ENCODE data around the gene ITM2B. TPM values are rescaled to one million over a fixed set of nuclear protein-coding genes. Genes with fewer than 3 reads are reported as not detected.

The ITM2B gene
- total and polyA plus RNA-seq, 2 donors (not counting 1 experiment from before 2014, with no cell fraction given) = 122 to 177 TPM

GRCh38 chr13:48241651-48242050 is 8.6 kb downstream of the ITM2B start:
- Histone ChIP-seq H3K79me2 (ENCODE audit: control insufficient read depth, insufficient read depth, low read length) (peaks cover 94% of the 10 kb centered on the region), H3K4me1 (ENCODE audit: control insufficient read depth in 2 of 2, insufficient read depth in 2 of 2, low read length in 2 of 2) (peaks cover 6 to 19% of the 10 kb centered on the region in 2 donors), H3K27ac (ENCODE audit: low read length in 2 of 2) (peak overlapping the region in 1 of 2 donors; percentile 3), H3K4me2 (replicated peaks; ENCODE audit: low read depth, low read length, poor library complexity, severe bottlenecking) (no peak overlapping the region), H3K27me3 (replicated peaks in 1 of 4; ENCODE audit: control extremely low read depth in 1 of 4, control insufficient read depth in 3 of 4, insufficient read depth in 4 of 4, low read length in 3 of 4) (no peaks in the 10 kb centered on the region), H2AFZ (ENCODE audit: insufficient read depth, low read depth, low read length, poor library complexity, severe bottlenecking) (no peak overlapping the region), H3K4me3 (ENCODE audit: control extremely low read depth in 1 of 5, extremely low read depth in 1 of 5, insufficient read depth in 1 of 5, low read depth in 2 of 5, low read length in 4 of 5) (no peak overlapping the region), H3K9ac (ENCODE audit: low read length) (no peak overlapping the region), H4K20me1 (ENCODE audit: control insufficient read depth, insufficient read depth, low read length, poor library complexity, severe bottlenecking) (peaks cover 71% of the 10 kb centered on the region), H3K36me3 (replicated peaks in 1 of 2; ENCODE audit: control extremely low read depth in 1 of 2, control insufficient read depth in 1 of 2, extremely low read depth in 1 of 2, insufficient read depth in 2 of 2, low read length in 1 of 2) (peaks cover 0 to 16% of the 10 kb centered on the region in 2 experiments), H3K9me3 (ENCODE audit: control extremely low read depth in 1 of 3, control insufficient read depth in 2 of 3, insufficient read depth in 1 of 3, low read length in 2 of 3) (no peaks in the 10 kb centered on the region)
- no CpG with 5 or more reads among the region's 4 CpGs for WGBS (ENCODE audit: insufficient coverage)
- intact Hi-C loops (cut with micrococcal nuclease) = no loop called here
- Mint-ChIP-seq H3K27me3 (no peaks in the 10 kb centered on the region), H3K9me3 (ENCODE audit: insufficient read depth) (no peaks in the 10 kb centered on the region), H3K4me1 (peaks cover 50% of the 10 kb centered on the region), H3K27ac (no peak overlapping the region), H3K4me3 (no peak overlapping the region)
- CTCF ChIA-PET = interaction anchor here (1.2 to 1.7 kb wide), 2 partner anchors 9 to 25 kb away, joined by 3 read pairs; partner anchors contain the start of gene ITM2B
- DNase-seq (no peak), ATAC-seq (ENCODE audit: low read depth) (no peak)
- POLR2A ChIA-PET = no interaction called here
- no peak for TF ChIP-seq EZH2 (IDR thresholded peaks at IDR 0.05; ENCODE audit: borderline replicate concordance, insufficient read depth, low read depth, low read length, poor library complexity, severe bottlenecking)

- Histone ChIP-seq H2AFZ (ENCODE audit: insufficient read depth, low read depth, low read length, poor library complexity, severe bottlenecking) (no peak overlapping the region), H3K4me3 (ENCODE audit: control extremely low read depth in 1 of 5, extremely low read depth in 1 of 5, insufficient read depth in 1 of 5, low read depth in 2 of 5, low read length in 4 of 5) (no peak overlapping the region), H3K4me2 (replicated peaks; ENCODE audit: low read depth, low read length, poor library complexity, severe bottlenecking) (no peak overlapping the region), H4K20me1 (ENCODE audit: control insufficient read depth, insufficient read depth, low read length, poor library complexity, severe bottlenecking) (peaks cover 66% of the 10 kb centered on the region), H3K9me3 (ENCODE audit: control extremely low read depth in 1 of 3, control insufficient read depth in 2 of 3, insufficient read depth in 1 of 3, low read length in 2 of 3) (no peaks in the 10 kb centered on the region), H3K4me1 (ENCODE audit: control insufficient read depth in 2 of 2, insufficient read depth in 2 of 2, low read length in 2 of 2) (peaks cover 3 to 11% of the 10 kb centered on the region in 2 donors), H3K27ac (ENCODE audit: low read length in 2 of 2) (no peak overlapping the region), H3K79me2 (ENCODE audit: control insufficient read depth, insufficient read depth, low read length) (peaks cover 94% of the 10 kb centered on the region), H3K9ac (ENCODE audit: low read length) (no peak overlapping the region), H3K36me3 (replicated peaks in 1 of 2; ENCODE audit: control extremely low read depth in 1 of 2, control insufficient read depth in 1 of 2, extremely low read depth in 1 of 2, insufficient read depth in 2 of 2, low read length in 1 of 2) (peaks cover 0 to 16% of the 10 kb centered on the region in 2 experiments), H3K27me3 (replicated peaks in 1 of 4; ENCODE audit: control extremely low read depth in 1 of 4, control insufficient read depth in 3 of 4, insufficient read depth in 4 of 4, low read length in 3 of 4) (no peaks in the 10 kb centered on the region)
- peaks cover 40% of the 10 kb centered on the region for H3K4me1 Mint-ChIP-seq
- H3K4me3 Mint-ChIP-seq = no peak overlapping the region
- ATAC-seq (ENCODE audit: low read depth) = no peak
- H3K27ac Mint-ChIP-seq = no peak overlapping the region
- no peak for DNase-seq
- no peaks in the 10 kb centered on the region for H3K9me3 Mint-ChIP-seq (ENCODE audit: insufficient read depth)
- ChIA-PET CTCF (interaction anchor here (1.0 to 1.7 kb wide), 2 partner anchors 10 to 115 kb away, joined by 3 to 5 read pairs; partner anchors contain the start of gene ITM2B), POLR2A (no interaction called here)
- no CpG with 5 or more reads among the region's 1 CpG for WGBS (ENCODE audit: insufficient coverage)
- intact Hi-C loops (cut with micrococcal nuclease) = no loop called here
- no peaks in the 10 kb centered on the region for H3K27me3 Mint-ChIP-seq
- no peak for TF ChIP-seq EZH2 (IDR thresholded peaks at IDR 0.05; ENCODE audit: borderline replicate concordance, insufficient read depth, low read depth, low read length, poor library complexity, severe bottlenecking)
- no peak for TF ChIP-seq CTCF (IDR thresholded peaks at IDR 0.05)
These were observed 9.7 kb downstream of the ITM2B start for GRCh38 chr13:48242677-48243076.
